Measurements from ENCODE around the gene NELL2. TPM values are rescaled to one million over a fixed set of nuclear protein-coding genes. Genes with fewer than 3 reads are reported as not detected.

The NELL2 gene
- total RNA-seq, 1 experiment from 2014 or later: 1.1 TPM

DNA sequence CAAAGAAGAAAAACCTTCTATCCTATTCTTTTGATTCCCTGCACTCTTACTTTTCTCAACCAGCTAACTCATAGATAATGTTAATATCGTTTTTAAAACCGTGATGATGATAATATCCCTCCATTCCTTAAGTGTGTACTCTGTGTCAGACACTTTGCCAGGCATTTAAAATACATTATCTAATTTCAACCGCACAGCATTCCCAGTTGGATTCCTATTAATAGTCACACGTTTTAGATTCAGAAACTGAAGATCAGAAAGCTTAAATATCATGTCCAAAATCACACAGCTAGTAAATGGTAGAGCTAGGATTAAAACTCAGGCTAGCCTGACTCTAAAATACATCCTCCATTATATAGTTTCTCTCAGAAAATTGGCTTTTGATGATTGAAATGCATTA lies 366.0 kb downstream of the NELL2 start:
- ATAC-seq (no peak), DNase-seq (ENCODE audit: low read depth, low spot score) (no peak)
- intact Hi-C loops (cut with micrococcal nuclease): no loop called here
- no peak overlapping the region for H3K4me3 ChIP-seq (replicated peaks in 1 of 2; ENCODE audit: low read depth in 1 of 2, low read length in 2 of 2)
- ChIA-PET POLR2A (no interaction called here), CTCF (interaction anchor here (1.6 kb wide), 1 partner anchor 12 kb away, joined by 7 read pairs; no protein-coding TSS in a partner anchor), RAD21 (ENCODE audit: low non-redundant PET in 1 of 2, low total read pairs in 2 of 2, uncharacterized antibody in 2 of 2, unreplicated experiment in 2 of 2) (no interaction called here)
- no peak overlapping the region for H3K9ac ChIP-seq (ENCODE audit: low read length)
- H4K20me1 ChIP-seq (ENCODE audit: insufficient read depth): no peaks in the 10 kb centered on the region
- BruUV-seq (replicated peaks): no TSS peak
- H3K36me3 ChIP-seq (ENCODE audit: control insufficient read depth in 1 of 2, insufficient read depth in 2 of 2, low read length in 2 of 2): no peaks in the 10 kb centered on the region
- TF ChIP-seq POLR2AphosphoS5 (IDR thresholded peaks at IDR 0.05; ENCODE audit: low read depth, low read length) (no peak), SRF (IDR thresholded peaks at IDR 0.05; ENCODE audit: low read depth) (no peak), CEBPB (IDR thresholded peaks at IDR 0.05; ENCODE audit: low read depth) (no peak), SP1 (IDR thresholded peaks at IDR 0.05; ENCODE audit: low read depth) (no peak), TCF7L2 (IDR thresholded peaks at IDR 0.05; ENCODE audit: borderline replicate concordance, extremely low read depth, insufficient read depth, insufficient read length) (no peak), EZH2 (IDR thresholded peaks at IDR 0.05) (no peak), ZFX (IDR thresholded peaks at IDR 0.05) (no peak), EGR1 (IDR thresholded peaks at IDR 0.05; ENCODE audit: low read depth) (no peak), ELF1 (IDR thresholded peaks at IDR 0.05; ENCODE audit: borderline replicate concordance, low read depth) (no peak), POLR2A (IDR thresholded peaks at IDR 0.05; ENCODE audit: borderline replicate concordance, extremely low read depth, insufficient read depth, insufficient read length) (no peak), EZH2phosphoT487 (IDR thresholded peaks at IDR 0.05; ENCODE audit: borderline replicate concordance) (no peak)
- TF ChIP-seq, protein P1, sequence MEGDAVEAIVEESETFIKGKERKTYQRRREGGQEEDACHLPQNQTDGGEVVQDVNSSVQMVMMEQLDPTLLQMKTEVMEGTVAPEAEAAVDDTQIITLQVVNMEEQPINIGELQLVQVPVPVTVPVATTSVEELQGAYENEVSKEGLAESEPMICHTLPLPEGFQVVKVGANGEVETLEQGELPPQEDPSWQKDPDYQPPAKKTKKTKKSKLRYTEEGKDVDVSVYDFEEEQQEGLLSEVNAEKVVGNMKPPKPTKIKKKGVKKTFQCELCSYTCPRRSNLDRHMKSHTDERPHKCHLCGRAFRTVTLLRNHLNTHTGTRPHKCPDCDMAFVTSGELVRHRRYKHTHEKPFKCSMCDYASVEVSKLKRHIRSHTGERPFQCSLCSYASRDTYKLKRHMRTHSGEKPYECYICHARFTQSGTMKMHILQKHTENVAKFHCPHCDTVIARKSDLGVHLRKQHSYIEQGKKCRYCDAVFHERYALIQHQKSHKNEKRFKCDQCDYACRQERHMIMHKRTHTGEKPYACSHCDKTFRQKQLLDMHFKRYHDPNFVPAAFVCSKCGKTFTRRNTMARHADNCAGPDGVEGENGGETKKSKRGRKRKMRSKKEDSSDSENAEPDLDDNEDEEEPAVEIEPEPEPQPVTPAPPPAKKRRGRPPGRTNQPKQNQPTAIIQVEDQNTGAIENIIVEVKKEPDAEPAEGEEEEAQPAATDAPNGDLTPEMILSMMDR (IDR thresholded peaks at IDR 0.05 in 2 of 3, conservative IDR thresholded peaks at IDR 0.05 in 1 of 3; ENCODE audit: borderline replicate concordance in 1 of 3, insufficient read depth in 1 of 3, low read depth in 2 of 3, low read length in 2 of 3): no peak
- H2AFZ ChIP-seq (ENCODE audit: low read depth, low read length, poor library complexity, severe bottlenecking): no peak overlapping the region
- no peaks in the 10 kb centered on the region; the same call in 1 of the 2 replicates for H3K9me2 ChIP-seq (ENCODE audit: insufficient read depth)
- no peak overlapping the region for H3K27ac ChIP-seq (ENCODE audit: low read depth, low read length)
- H3K79me2 ChIP-seq (ENCODE audit: insufficient read depth, low read length): no peaks in the 10 kb centered on the region
- no peaks in the 10 kb centered on the region for H3K9me3 ChIP-seq (ENCODE audit: control insufficient read depth in 1 of 2, insufficient read depth in 1 of 2, low read depth in 1 of 2, low read length in 2 of 2)
- H3K27me3 ChIP-seq (ENCODE audit: insufficient read depth, low read length): no peaks in the 10 kb centered on the region
- H3K4me1 ChIP-seq (ENCODE audit: control insufficient read depth in 1 of 2, insufficient read depth in 2 of 2, low read length in 2 of 2): no peaks in the 10 kb centered on the region
- no peak overlapping the region for H3K4me2 ChIP-seq (ENCODE audit: low read length)

All from HCT116 (cell line).